Measurements from ENCODE around the gene PAX6. TPM values are rescaled to one million over a fixed set of nuclear protein-coding genes. Genes with fewer than 3 reads are reported as not detected.

Gene PAX6
- total and polyA plus RNA-seq, 2 of the 13 experiments (the other 11 are each of a cell fraction or from before 2014, with no cell fraction given): 0.15 to 1.1 TPM

- Histone ChIP-seq H3K27ac (ENCODE audit: extremely low read length, insufficient read depth, low read length) (no peak overlapping the region), H3K4me1 (ENCODE audit: insufficient read depth, low read length) (0 out of 2 replicates have a peak, but pooled peaks cover 8% of the 10 kb centered on the region), H3K27me3 (ENCODE audit: control insufficient read depth in 1 of 2, insufficient read depth in 2 of 2, low read length in 2 of 2) (peaks cover 7 to 68% of the 10 kb centered on the region in 2 experiments), H3K36me3 (replicated peaks in 1 of 2; ENCODE audit: control insufficient read depth in 1 of 2, insufficient read depth in 2 of 2, low read length in 2 of 2) (no peaks in the 10 kb centered on the region), H4K20me1 (ENCODE audit: insufficient read depth, low read length) (no peaks in the 10 kb centered on the region; the same call in 1 of the 2 replicates), H3K9ac (ENCODE audit: insufficient read depth, low read depth, low read length) (no peak overlapping the region), H3K9me3 (ENCODE audit: low read length) (no peaks in the 10 kb centered on the region), H3K4me3 (replicated peaks in 1 of 3; ENCODE audit: insufficient read depth in 1 of 3, low read depth in 2 of 3, low read length in 3 of 3) (no peak overlapping the region), H3K4me2 (ENCODE audit: low read depth, low read length) (no peak overlapping the region; the same call in 1 of the 2 replicates), H3K79me2 (ENCODE audit: insufficient read depth, low read length) (no peaks in the 10 kb centered on the region), H2AFZ (ENCODE audit: low read length) (no peak overlapping the region)
- BruUV-seq (replicated peaks): no TSS peak
- ChIA-PET CTCF (ENCODE audit: low intra/inter-chr PET ratio, low total read pairs) (no interaction called here), POLR2A (no interaction called here)
- TF ChIP-seq ZNF547 (CRISPR knock-in tag; IDR thresholded peaks at IDR 0.05): no peak
- 0 out of 2 replicates have a peak, but pooled peaks have one; percentile 50 for TF ChIP-seq EZH2 (conservative IDR thresholded peaks at IDR 0.05; ENCODE audit: low read depth, low read length)
- intact Hi-C loops (cut with micrococcal nuclease; ENCODE audit: unreplicated experiment): loop anchor here (5.0 kb wide), 1 partner anchor 185 kb away; no protein-coding TSS in a partner anchor
- in situ Hi-C loops (cut with HindIII; ENCODE audit: extremely low pct_ligation_motif_present, low pct_unique_long_range_greater_than_20kb): loop anchor here (10.0 kb wide), 1 partner anchor 343 kb away; no protein-coding TSS in a partner anchor
- ATAC-seq (peak; percentile 40; the same call in 2 of the 3 replicates), DNase-seq (ENCODE audit: low spot score) (no peak), FAIRE-seq (no peak)
- 15% methylated on average over 17 of the region's 18 CpGs for WGBS (ENCODE audit: low lambda C conversion rate)
These were observed 16.5 kb upstream of the PAX6 start for GRCh38 chr11:31827455-31828206.

- H3K4me3 ChIP-seq (replicated peaks in 1 of 3; ENCODE audit: insufficient read depth in 1 of 3, low read depth in 2 of 3, low read length in 3 of 3): no peak overlapping the region; a peak in 1 of 6 replicates
- WGBS (ENCODE audit: low lambda C conversion rate): 65% methylated on average over 13 of the region's 55 CpGs
- TF ChIP-seq, protein P1, sequence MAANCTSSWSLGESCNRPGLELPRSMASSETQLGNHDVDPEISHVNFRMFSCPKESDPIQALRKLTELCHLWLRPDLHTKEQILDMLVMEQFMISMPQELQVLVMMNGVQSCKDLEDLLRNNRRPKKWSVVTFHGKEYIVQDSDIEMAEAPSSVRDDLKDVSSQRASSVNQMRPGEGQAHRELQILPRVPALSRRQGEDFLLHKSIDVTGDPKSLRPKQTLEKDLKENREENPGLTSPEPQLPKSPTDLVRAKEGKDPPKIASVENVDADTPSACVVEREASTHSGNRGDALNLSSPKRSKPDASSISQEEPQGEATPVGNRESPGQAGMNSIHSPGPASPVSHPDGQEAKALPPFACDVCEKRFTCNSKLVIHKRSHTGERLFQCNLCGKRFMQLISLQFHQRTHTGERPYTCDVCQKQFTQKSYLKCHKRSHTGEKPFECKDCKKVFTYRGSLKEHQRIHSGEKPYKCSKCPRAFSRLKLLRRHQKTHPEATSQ (CRISPR knock-in tag; IDR thresholded peaks at IDR 0.05; ENCODE audit: borderline replicate concordance): no peak
- no peak for TF ChIP-seq SMARCC2 (IDR thresholded peaks at IDR 0.05)
- TF ChIP-seq ZNF280B (CRISPR knock-in tag; IDR thresholded peaks at IDR 0.05; ENCODE audit: borderline replicate concordance): no peak
- no peak for TF ChIP-seq ZNF350 (CRISPR knock-in tag; IDR thresholded peaks at IDR 0.05; ENCODE audit: borderline replicate concordance, low read depth)
- no peak for TF ChIP-seq ZNF224 (CRISPR knock-in tag; IDR thresholded peaks at IDR 0.05)
- TF ChIP-seq PHF5A (CRISPR knock-in tag; IDR thresholded peaks at IDR 0.05; ENCODE audit: low read depth, unreplicated experiment): no peak
- no peak for TF ChIP-seq ZNF678 (CRISPR knock-in tag; IDR thresholded peaks at IDR 0.05)
- TF ChIP-seq RAD51 (IDR thresholded peaks at IDR 0.05; ENCODE audit: borderline replicate concordance): no peak
- no peak for TF ChIP-seq MAF1 (CRISPR knock-in tag; IDR thresholded peaks at IDR 0.05; ENCODE audit: borderline replicate concordance)
- no peaks in the 10 kb centered on the region for H3K36me3 ChIP-seq (replicated peaks in 1 of 2; ENCODE audit: control insufficient read depth in 1 of 2, insufficient read depth in 2 of 2, low read length in 2 of 2)
- H3K9me3 ChIP-seq (ENCODE audit: low read length): no peaks in the 10 kb centered on the region
- H3K27ac ChIP-seq (ENCODE audit: extremely low read length, insufficient read depth, low read length): no peak overlapping the region
- no peak overlapping the region for H2AFZ ChIP-seq (ENCODE audit: low read length)
- H3K4me1 ChIP-seq (ENCODE audit: insufficient read depth, low read length): 0 out of 2 replicates have a peak, but pooled peaks cover 8% of the 10 kb centered on the region
- H4K20me1 ChIP-seq (ENCODE audit: insufficient read depth, low read length): no peaks in the 10 kb centered on the region; the same call in 1 of the 2 replicates
- no peak overlapping the region for H3K9ac ChIP-seq (ENCODE audit: insufficient read depth, low read depth, low read length)
- FAIRE-seq (no peak), DNase-seq (ENCODE audit: low spot score) (no peak), ATAC-seq (peak; percentile 41; the same call in 2 of the 3 replicates)
- no TSS peak for BruUV-seq (replicated peaks)
- ChIA-PET POLR2A (no interaction called here), CTCF (ENCODE audit: low intra/inter-chr PET ratio, low total read pairs) (no interaction called here)
- in situ Hi-C loops (cut with HindIII; ENCODE audit: extremely low pct_ligation_motif_present, low pct_unique_long_range_greater_than_20kb) (loop anchor here (10.0 kb wide), 1 partner anchor 342 kb away; no protein-coding TSS in a partner anchor), intact Hi-C loops (cut with micrococcal nuclease; ENCODE audit: unreplicated experiment) (loop anchor here (5.0 kb wide), 1 partner anchor 184 kb away; no protein-coding TSS in a partner anchor)
- no peaks in the 10 kb centered on the region for H3K79me2 ChIP-seq (ENCODE audit: insufficient read depth, low read length)
- H3K27me3 ChIP-seq (ENCODE audit: control insufficient read depth in 1 of 2, insufficient read depth in 2 of 2, low read length in 2 of 2): peaks cover 7 to 76% of the 10 kb centered on the region in 2 experiments
- H3K4me2 ChIP-seq (ENCODE audit: low read depth, low read length): no peak overlapping the region; the same call in 1 of the 2 replicates
These were observed 15.7 kb upstream of the PAX6 start for GRCh38 chr11:31826536-31827438.
